Psoas muscle (tissue), 8 donors: ENCODE results near the gene RHBDD1. TPM values are rescaled to one million over a fixed set of nuclear protein-coding genes. Genes with fewer than 3 reads are reported as not detected.

Experiments used
- ATAC-seq, 4 donors: fragments of 200-7000 bp; cut with Tn5 transposase; one replicate each; pipeline ENCODE4 v1.9.1; 2020; ENCODE audit warnings: moderate library complexity in 3 of 4, mild to moderate bottlenecking in 2 of 4
- DNase-seq, 2 donors: peaks; one replicate each; pipeline ENCODE4 v3.0.0-alpha.2; 2020
- H3K27ac ChIP-seq: fragments of 200-600 bp; one replicate; pipeline ENCODE4 v1.8.0; 2022
- H3K27me3 ChIP-seq, 3 donors: fragments of 200-600 bp in 1 of 3; one replicate each; pipeline versions ENCODE4 v1.6.1 to v1.8.0; 2013 to 2022; ENCODE audit warnings: low read length in 2 of 3, mild to moderate bottlenecking in 2 of 3, moderate library complexity in 1 of 3; ENCODE audit not compliant: insufficient read depth in 3 of 3
- H3K36me3 ChIP-seq, 2 donors: fragments of 200-600 bp in 1 of 2; one replicate each; pipeline versions ENCODE4 v1.6.1 to v1.8.0; 2013 to 2022; ENCODE audit warnings: low read depth in 1 of 2, mild to moderate bottlenecking in 1 of 2, moderate library complexity in 1 of 2; ENCODE audit not compliant: insufficient read depth in 1 of 2
- H3K4me1 ChIP-seq: fragments of 200-600 bp; one replicate; pipeline ENCODE4 v1.8.0; 2022
- H3K4me3 ChIP-seq: fragments of 200-600 bp; one replicate; pipeline ENCODE4 v1.8.0; 2022; ENCODE audit warnings: mild to moderate bottlenecking
- H3K9me3 ChIP-seq: fragments of 200-600 bp; one replicate; pipeline ENCODE4 v1.8.0; 2022
- WGBS, 3 donors: extraction: QIAGEN DNeasy Blood & Tissue Kit; methylation state at CpG; one replicate each; pipeline versions ENCODE4 v1.1.6 to v1.1.7; 2013; 5-methylcytosine and 5-hydroxymethylcytosine counted together
- intact Hi-C, 2 donors: fragments of 100-400 bp; cut with DNase I; formaldehyde crosslinking; loops; one replicate each; pipeline versions ENCODE4 v1.11.0 to v1.14.2; 2022
- polyA plus RNA-seq, 3 donors: library from polyadenylated mRNA; stranded (reverse); fragments of 200-250 nt; gene quantifications; one replicate each; pipeline ENCODE4 v1.2.3, GENCODE V29; 2013
- total RNA-seq, 4 donors: library from RNA; stranded (reverse); fragmentation: NEBNext Ultra II Directional in 2 of 4; extraction: Animal tissue kit (Norgen Biotek cat#: 25700) in 2 of 4; gene quantifications; one replicate each; pipeline versions ENCODE4 v1.2.1 to v1.2.4, GENCODE V29; 2021 to 2023
- TF ChIP-seq, protein P1 (sequence below): fragments of 200-600 bp; IDR thresholded peaks from one replicate; pipeline ENCODE4 v1.8.0; 2022; ENCODE audit warnings: antibody characterized with exemption
- donor health status: healthy with polysubstance abuse.
- donor health status: DM: no; HTN: no; CAD: no; lungs with moderate emphysema.
- donor health status: Bipolar disorder and iron deficiency.
- donor health status: healthy.
- donor health status: DM: yes; HTN: yes; CAD: no.
- donor health status: DM: no; HTN: no; CAD: no.
- donor health status: DM: no; HTN: no; CAD: no.
- donor health status: DM: yes; HTN: yes; CAD: no.

Gene RHBDD1
- total and polyA plus RNA-seq, 7 donors = 6.7 to 26.1 (median 17.9) TPM

DNA sequence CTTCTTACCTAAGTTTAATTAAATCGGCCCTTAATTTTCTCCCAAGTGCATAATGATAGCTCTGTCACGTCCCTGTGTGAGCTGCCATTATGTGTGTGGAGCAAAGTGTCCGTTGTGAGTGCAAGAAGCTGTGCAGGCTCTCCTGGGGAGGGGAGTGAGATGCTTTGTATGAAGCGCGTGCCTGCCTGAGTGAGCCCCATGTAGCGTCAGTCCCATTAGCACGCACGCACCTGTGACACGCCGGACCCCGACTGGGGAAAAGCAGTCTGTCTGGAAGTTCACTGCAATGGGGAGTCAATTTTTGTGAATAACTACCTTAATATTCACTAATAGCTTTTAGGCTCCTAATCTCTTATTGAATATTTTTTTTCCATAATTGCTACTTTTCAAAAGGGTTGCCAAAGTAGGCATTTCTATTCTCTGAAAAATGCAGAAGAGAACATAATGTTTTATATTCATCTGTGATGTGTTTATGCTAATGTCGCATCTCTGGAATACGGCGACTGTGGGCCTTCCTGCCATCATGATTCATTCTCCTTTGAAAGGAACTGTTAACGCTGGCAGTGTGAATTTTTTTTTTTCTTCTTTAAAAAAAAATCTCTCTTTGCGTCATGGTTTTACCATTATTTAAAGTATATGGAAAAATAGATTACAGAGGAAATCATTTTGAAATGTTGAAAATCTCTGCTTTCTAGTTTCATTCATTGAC, 170.5 kb downstream of the RHBDD1 start:
- Histone ChIP-seq H3K27ac (no peak overlapping the region), H3K36me3 (peaks cover 0 to 48% of the 10 kb centered on the region in 2 donors), H3K4me1 (no peaks in the 10 kb centered on the region), H3K9me3 (no peaks in the 10 kb centered on the region), H3K27me3 (no peaks in the 10 kb centered on the region), H3K4me3 (no peak overlapping the region)
- WGBS, 3 donors = 90 to 94% (median 92%) methylated on average over 16 of the region's 16 CpGs
- DNase-seq (no peak), ATAC-seq (no peak)
- TF ChIP-seq, protein P1, sequence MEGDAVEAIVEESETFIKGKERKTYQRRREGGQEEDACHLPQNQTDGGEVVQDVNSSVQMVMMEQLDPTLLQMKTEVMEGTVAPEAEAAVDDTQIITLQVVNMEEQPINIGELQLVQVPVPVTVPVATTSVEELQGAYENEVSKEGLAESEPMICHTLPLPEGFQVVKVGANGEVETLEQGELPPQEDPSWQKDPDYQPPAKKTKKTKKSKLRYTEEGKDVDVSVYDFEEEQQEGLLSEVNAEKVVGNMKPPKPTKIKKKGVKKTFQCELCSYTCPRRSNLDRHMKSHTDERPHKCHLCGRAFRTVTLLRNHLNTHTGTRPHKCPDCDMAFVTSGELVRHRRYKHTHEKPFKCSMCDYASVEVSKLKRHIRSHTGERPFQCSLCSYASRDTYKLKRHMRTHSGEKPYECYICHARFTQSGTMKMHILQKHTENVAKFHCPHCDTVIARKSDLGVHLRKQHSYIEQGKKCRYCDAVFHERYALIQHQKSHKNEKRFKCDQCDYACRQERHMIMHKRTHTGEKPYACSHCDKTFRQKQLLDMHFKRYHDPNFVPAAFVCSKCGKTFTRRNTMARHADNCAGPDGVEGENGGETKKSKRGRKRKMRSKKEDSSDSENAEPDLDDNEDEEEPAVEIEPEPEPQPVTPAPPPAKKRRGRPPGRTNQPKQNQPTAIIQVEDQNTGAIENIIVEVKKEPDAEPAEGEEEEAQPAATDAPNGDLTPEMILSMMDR = no peak
- intact Hi-C loops = no loop called here

GRCh38 chr2:227007148-227007547, 171.3 kb downstream of the RHBDD1 start:
- no peaks in the 10 kb centered on the region for H3K27me3 ChIP-seq
- H3K4me1 ChIP-seq = no peaks in the 10 kb centered on the region
- WGBS, 3 donors = 69 to 82% (median 81%) methylated on average over 9 of the region's 9 CpGs
- DNase-seq (no peak), ATAC-seq (no peak)
- H3K9me3 ChIP-seq = no peaks in the 10 kb centered on the region
- H3K27ac ChIP-seq = no peak overlapping the region
- TF ChIP-seq, protein P1 = no peak
- no peak overlapping the region for H3K4me3 ChIP-seq
- intact Hi-C loops = no loop called here
- H3K36me3 ChIP-seq = peaks cover 0 to 50% of the 10 kb centered on the region in 2 donors

- Histone ChIP-seq H3K36me3 (peaks cover 0 to 49% of the 10 kb centered on the region in 2 donors), H3K27me3 (no peaks in the 10 kb centered on the region), H3K4me1 (no peaks in the 10 kb centered on the region), H3K9me3 (no peaks in the 10 kb centered on the region), H3K4me3 (no peak overlapping the region), H3K27ac (no peak overlapping the region)
- TF ChIP-seq, protein P1 = no peak
- no peak for DNase-seq
- 95 to 96% (median 95%) methylated on average over 16 to 17 of the region's 17 CpGs for WGBS, 3 donors
- intact Hi-C loops = no loop called here
- ATAC-seq = no peak
Measured at GRCh38 chr2:227007940-227008339, 172.1 kb downstream of the RHBDD1 start.

GRCh38 chr2:227010433-227010832, 174.6 kb downstream of the RHBDD1 start:
- H3K36me3 ChIP-seq = peaks cover 0 to 43% of the 10 kb centered on the region in 2 donors
- TF ChIP-seq, protein P1 = no peak
- no peaks in the 10 kb centered on the region for H3K4me1 ChIP-seq
- 54 to 68% (median 54%) methylated on average over 3 of the region's 3 CpGs for WGBS, 3 donors
- H3K9me3 ChIP-seq = no peaks in the 10 kb centered on the region
- no peaks in the 10 kb centered on the region for H3K27me3 ChIP-seq
- no peak overlapping the region for H3K4me3 ChIP-seq
- ATAC-seq (peak; percentile 46 to 64 (median 58)), DNase-seq (no peak)
- H3K27ac ChIP-seq = no peak overlapping the region
- intact Hi-C loops = no loop called here

DNA sequence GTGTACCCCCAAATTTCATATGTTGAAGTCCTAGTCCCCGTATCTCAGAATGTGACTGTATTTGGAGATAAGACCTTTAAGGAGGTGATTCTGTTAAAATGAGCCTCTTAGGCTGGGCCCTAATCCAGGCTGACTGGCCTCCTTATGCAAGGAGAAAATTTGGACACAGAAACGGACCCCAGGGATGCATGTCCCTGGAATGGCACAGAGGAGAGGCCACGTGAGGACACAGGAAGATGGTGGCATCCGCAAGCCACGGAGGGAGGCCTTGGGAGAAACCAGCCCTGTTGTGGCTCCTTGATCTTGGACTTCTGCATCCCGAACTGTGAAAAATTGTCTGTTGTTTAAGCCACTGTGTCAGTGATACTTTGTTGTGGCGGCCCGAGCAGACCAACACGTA, 177.5 kb downstream of the RHBDD1 start:
- TF ChIP-seq, protein P1 = no peak
- no peaks in the 10 kb centered on the region for H3K4me1 ChIP-seq
- DNase-seq (no peak), ATAC-seq (no peak)
- 84 to 85% (median 84%) methylated on average over 9 of the region's 9 CpGs for WGBS, 3 donors
- no peaks in the 10 kb centered on the region for H3K9me3 ChIP-seq
- H3K4me3 ChIP-seq = no peak overlapping the region
- no peak overlapping the region for H3K27ac ChIP-seq
- intact Hi-C loops = no loop called here
- H3K36me3 ChIP-seq = peaks cover 0 to 46% of the 10 kb centered on the region in 2 donors
- H3K27me3 ChIP-seq = no peaks in the 10 kb centered on the region
